Adrenal gland (tissue), 12 donors: ENCODE measurements around the gene ENOX1. TPM values are rescaled to one million over a fixed set of nuclear protein-coding genes. Genes with fewer than 3 reads are reported as not detected.
"Not testable (repeated sequence)": the region's sequence is repeated elsewhere in the genome, so short reads cannot be mapped to it uniquely, and the experiment has no call there.

ENCODE experiments used
- DNase-seq, 7 donors: peaks; one replicate each; pipeline ENCODE4 v3.0.0-alpha.2; 2019 to 2020
- H3K27ac ChIP-seq, 5 donors: fragments of 200-600 bp; sonication (generic) in 4 of 5; 1 replicate in 3 of 5; 2 replicates in 2 of 5; pipeline versions ENCODE4 v1.5.1 to v1.8.0; 2016 to 2020; ENCODE audit warnings: mild to moderate bottlenecking in 1 of 5
- H3K27me3 ChIP-seq: fragments of 200-600 bp; 2 replicates; pipeline ENCODE4 v1.8.0; 2021
- H3K36me3 ChIP-seq, 2 donors: fragments of 200-600 bp; replicated peaks in 1 of 2; 1 replicate in 1 of 2; 2 replicates in 1 of 2; pipeline versions ENCODE4 v1.5.1 to v1.8.0; 2018 to 2022
- H3K4me1 ChIP-seq, 2 donors: fragments of 200-600 bp; replicated peaks in 1 of 2; 1 replicate in 1 of 2; 2 replicates in 1 of 2; pipeline versions ENCODE4 v1.5.1 to v1.8.0; 2018 to 2021
- H3K4me3 ChIP-seq, 4 donors: fragments of 200-600 bp; sonication (generic) in 3 of 4; one replicate each; pipeline ENCODE4 v1.5.1; 2016 to 2018
- H3K9me3 ChIP-seq, 3 donors: fragments of 200-600 bp; sonication (generic) in 1 of 3; replicated peaks in 1 of 3; 1 replicate in 2 of 3; 2 replicates in 1 of 3; pipeline versions ENCODE4 v1.5.1 to v1.8.0; 2016 to 2021
- POLR2A ChIP-seq, 2 donors: fragments of 450-650 bp; IDR thresholded peaks; one replicate each; pipeline ENCODE4 v1.6.1; 2017; ENCODE audit warnings: antibody characterized with exemption in 2 of 2, mild to moderate bottlenecking in 2 of 2, moderate library complexity in 1 of 2
- WGBS, 4 donors: extraction: QIAGEN DNeasy Blood & Tissue Kit in 2 of 4; methylation state at CpG; one replicate each; pipeline versions ENCODE4 v1.1.5 to v1.1.7; 2013 to 2017; 5-methylcytosine and 5-hydroxymethylcytosine counted together
- intact Hi-C, 2 donors: fragments of 100-400 bp; cut with DNase I; formaldehyde crosslinking; loops; one replicate each; pipeline versions ENCODE4 v1.14.1 to v1.15.0; 2022 to 2023
- polyA plus RNA-seq, 3 donors: library from polyadenylated mRNA; stranded (reverse); fragments of 200-250 nt in 2 of 3; fragments of 350-450 nt in 1 of 3; fragmentation: Illumina TruSeq in 1 of 3; extraction: RNeasy Lipid Tissue Mini Kit (QIAGEN cat#74804) in 1 of 3; gene quantifications; one replicate each; pipeline ENCODE4 v1.2.3, GENCODE V29; 2013 to 2014
- total RNA-seq, 9 donors: library from RNA; depleted of rRNA in 4 of 9; stranded (reverse); fragments of >200 nt in 4 of 9; fragments of 120-200 nt in 1 of 9; fragmentation: NEBNext Ultra II Directional in 1 of 9; extraction: Animal tissue kit (Norgen Biotek cat#: 25700) in 1 of 9; gene quantifications; one replicate each; pipeline versions ENCODE4 v1.1.0 to v1.2.4, GENCODE V29; 2013 to 2023
- TF ChIP-seq, protein P1 (sequence below), 6 experiments: fragments of 450-650 bp in 4 of 6; fragments of 200-600 bp in 2 of 6; sonication (generic) in 1 of 6; IDR thresholded peaks; 1 replicate in 5 of 6; 2 replicates in 1 of 6; pipeline versions ENCODE4 v1.5.1 to v1.8.0; 2016 to 2021; ENCODE audit warnings: antibody characterized with exemption in 6 of 6, mild to moderate bottlenecking in 2 of 6, moderate library complexity in 1 of 6
- donor health status: healthy with polysubstance abuse.
- donor health status: Bipolar disorder and iron deficiency.
- donor health status: DM: yes; HTN: yes; CAD: no.
- donor health status: DM: no; HTN: no; CAD: no.
- donor health status: DM: no; HTN: no; CAD: no.
- donor health status: DM: yes; HTN: yes; CAD: no.

The ENOX1 gene
- total and polyA plus RNA-seq, 12 donors = 0.25 to 5.8 (median 1.6) TPM

- Histone ChIP-seq H3K4me3 (no peak overlapping the region), H3K27ac (no peak overlapping the region), H3K27me3 (no peaks in the 10 kb centered on the region), H3K4me1 (no peaks in the 10 kb centered on the region), H3K9me3 (no peaks in the 10 kb centered on the region), H3K36me3 (no peaks in the 10 kb centered on the region)
- TF ChIP-seq, protein P1, sequence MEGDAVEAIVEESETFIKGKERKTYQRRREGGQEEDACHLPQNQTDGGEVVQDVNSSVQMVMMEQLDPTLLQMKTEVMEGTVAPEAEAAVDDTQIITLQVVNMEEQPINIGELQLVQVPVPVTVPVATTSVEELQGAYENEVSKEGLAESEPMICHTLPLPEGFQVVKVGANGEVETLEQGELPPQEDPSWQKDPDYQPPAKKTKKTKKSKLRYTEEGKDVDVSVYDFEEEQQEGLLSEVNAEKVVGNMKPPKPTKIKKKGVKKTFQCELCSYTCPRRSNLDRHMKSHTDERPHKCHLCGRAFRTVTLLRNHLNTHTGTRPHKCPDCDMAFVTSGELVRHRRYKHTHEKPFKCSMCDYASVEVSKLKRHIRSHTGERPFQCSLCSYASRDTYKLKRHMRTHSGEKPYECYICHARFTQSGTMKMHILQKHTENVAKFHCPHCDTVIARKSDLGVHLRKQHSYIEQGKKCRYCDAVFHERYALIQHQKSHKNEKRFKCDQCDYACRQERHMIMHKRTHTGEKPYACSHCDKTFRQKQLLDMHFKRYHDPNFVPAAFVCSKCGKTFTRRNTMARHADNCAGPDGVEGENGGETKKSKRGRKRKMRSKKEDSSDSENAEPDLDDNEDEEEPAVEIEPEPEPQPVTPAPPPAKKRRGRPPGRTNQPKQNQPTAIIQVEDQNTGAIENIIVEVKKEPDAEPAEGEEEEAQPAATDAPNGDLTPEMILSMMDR (IDR thresholded peaks at IDR 0.05) = no peak
- TF ChIP-seq POLR2A (IDR thresholded peaks at IDR 0.05) = no peak
- no peak for DNase-seq
- intact Hi-C loops = no loop called here
These were observed 615.3 kb downstream of the ENOX1 start for GRCh38 chr13:43171489-43171888.

- Histone ChIP-seq H3K9me3 (no peaks in the 10 kb centered on the region), H3K4me3 (no peak overlapping the region), H3K27ac (no peak overlapping the region), H3K4me1 (no peaks in the 10 kb centered on the region), H3K27me3 (no peaks in the 10 kb centered on the region), H3K36me3 (no peaks in the 10 kb centered on the region)
- no peak for TF ChIP-seq POLR2A (IDR thresholded peaks at IDR 0.05)
- TF ChIP-seq, protein P1 (IDR thresholded peaks at IDR 0.05) = no peak
- intact Hi-C loops = no loop called here
- DNase-seq = no peak
- WGBS, 4 donors = 54 to 80% (median 61%) methylated on average over 2 of the region's 2 CpGs
These were observed 616.3 kb downstream of the ENOX1 start for GRCh38 chr13:43170506-43170905.

DNA sequence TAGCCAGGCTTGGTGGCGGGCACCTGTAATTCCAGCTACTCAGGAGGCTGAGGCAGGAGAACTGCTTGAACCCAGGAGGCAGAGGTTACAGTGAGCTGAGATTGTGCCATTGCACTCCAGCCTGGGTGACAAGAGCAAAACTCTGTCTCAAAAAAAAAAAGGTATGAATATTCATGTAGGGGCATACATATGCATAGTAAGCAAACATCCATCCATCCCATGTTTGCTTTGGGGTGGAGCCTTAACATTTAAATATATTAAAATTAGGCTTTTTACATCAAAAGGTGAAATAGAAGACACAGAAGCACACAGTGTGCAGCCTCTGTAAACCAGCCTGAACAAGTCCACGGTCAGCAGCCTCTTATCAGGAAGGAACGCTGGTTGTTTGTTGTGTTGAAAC lies 618.3 kb downstream of the ENOX1 start:
- intact Hi-C loops, H3K27ac ChIP-seq, H3K4me3 ChIP-seq, H3K9me3 ChIP-seq, H3K27me3 ChIP-seq, H3K4me1 ChIP-seq, DNase-seq, H3K36me3 ChIP-seq: not testable (repeated sequence)
- WGBS, 4 donors = 70 to 87% (median 73%) methylated on average over 3 of the region's 3 CpGs

GRCh38 chr13:43167731-43168130 lies 619.0 kb downstream of the ENOX1 start:
- no peak for DNase-seq
- no peak for TF ChIP-seq POLR2A (IDR thresholded peaks at IDR 0.05)
- TF ChIP-seq, protein P1 (IDR thresholded peaks at IDR 0.05) = no peak
- intact Hi-C loops = no loop called here
- Histone ChIP-seq H3K27ac (no peak overlapping the region), H3K9me3 (no peaks in the 10 kb centered on the region), H3K36me3 (no peaks in the 10 kb centered on the region), H3K4me1 (no peaks in the 10 kb centered on the region), H3K4me3 (no peak overlapping the region), H3K27me3 (no peaks in the 10 kb centered on the region)
- WGBS, 4 donors = 65 to 81% (median 78%) methylated on average over 2 of the region's 2 CpGs

GRCh38 chr13:43166644-43167457 lies 619.9 kb downstream of the ENOX1 start:
- 79 to 92% (median 92%) methylated on average over 6 of the region's 6 CpGs for WGBS, 4 donors
- Histone ChIP-seq H3K9me3 (no peaks in the 10 kb centered on the region), H3K4me3 (no peak overlapping the region), H3K4me1 (no peaks in the 10 kb centered on the region), H3K27ac (no peak overlapping the region), H3K27me3 (no peaks in the 10 kb centered on the region), H3K36me3 (no peaks in the 10 kb centered on the region)
- no peak for DNase-seq
- intact Hi-C loops = no loop called here
- TF ChIP-seq, protein P1 (IDR thresholded peaks at IDR 0.05) = no peak
